Right ventricle myocardium inferior (tissue), 1 donor: ENCODE results near the gene C4orf50. TPM values are rescaled to one million over a fixed set of nuclear protein-coding genes. Genes with fewer than 3 reads are reported as not detected.
"Not testable (repeated sequence)": the region's sequence is repeated elsewhere in the genome, so short reads cannot be mapped to it uniquely, and the experiment has no call there.

ENCODE experiments used
- ATAC-seq: fragments of 200-7000 bp; cut with Tn5 transposase; one replicate; pipeline ENCODE4 v1.9.1; 2020; ENCODE audit warnings: mild to moderate bottlenecking, moderate library complexity
- DNase-seq: peaks from one replicate; pipeline ENCODE4 v3.0.0; 2021; ENCODE audit errors: missing footprints
- intact Hi-C: fragments of 100-400 bp; cut with DNase I; formaldehyde crosslinking; loops from one replicate; pipeline ENCODE4 v1.11.0; 2022
- total RNA-seq: library from RNA; stranded (reverse); fragmentation: NEBNext Ultra II Directional; extraction: Animal tissue kit (Norgen Biotek cat#: 25700); gene quantifications from one replicate; pipeline ENCODE4 v1.2.1, GENCODE V29; 2021
- donor health status: DM: no; HTN: yes; CAD: no; lungs with severe emphysema.

The C4orf50 gene
- total RNA-seq, 1 donor from 2014 or later: not detected

- no peak for DNase-seq
- no peak for ATAC-seq
- intact Hi-C loops: no loop called here
Observed at GRCh38 chr4:5959211-5959982, 58.8 kb downstream of the C4orf50 start.

GRCh38 chr4:5958199-5958735, 60.0 kb downstream of the C4orf50 start:
- intact Hi-C loops: no loop called here
- ATAC-seq: no peak
- no peak for DNase-seq

- intact Hi-C loops: no loop called here
- DNase-seq (no peak), ATAC-seq (no peak)
Observed at GRCh38 chr4:5957076-5957475, 61.2 kb downstream of the C4orf50 start.

GRCh38 chr4:5956285-5957021, 61.8 kb downstream of the C4orf50 start:
- intact Hi-C loops: no loop called here
- ATAC-seq: no peak
- DNase-seq: no peak

GRCh38 chr4:5955856-5956255, 62.4 kb downstream of the C4orf50 start:
- ATAC-seq (no peak), DNase-seq (no peak)

GRCh38 chr4:5955201-5955821, 62.9 kb downstream of the C4orf50 start:
- DNase-seq (no peak), ATAC-seq (no peak)
- intact Hi-C loops: no loop called here

More at GRCh38 chr4:5955856-5956255, 62.4 kb downstream of the C4orf50 start:
- intact Hi-C loops: no loop called here

- DNase-seq (no peak), ATAC-seq (no peak)
- intact Hi-C loops: no loop called here
Observed at GRCh38 chr4:5954056-5954760, 64.0 kb downstream of the C4orf50 start.

- ATAC-seq (no peak), DNase-seq (no peak)
- intact Hi-C loops: no loop called here
Observed at GRCh38 chr4:5952975-5953951, 65.0 kb downstream of the C4orf50 start.

GRCh38 chr4:5952286-5952974, 65.8 kb downstream of the C4orf50 start:
- intact Hi-C loops: no loop called here
- ATAC-seq (no peak), DNase-seq (no peak)

GRCh38 chr4:5946653-5947052, 71.6 kb downstream of the C4orf50 start:
- ATAC-seq: not testable (repeated sequence)

GRCh38 chr4:5945936-5946335, 72.3 kb downstream of the C4orf50 start:
- no peak for ATAC-seq
- no peak for DNase-seq

More at GRCh38 chr4:5946653-5947052, 71.6 kb downstream of the C4orf50 start:
- DNase-seq, intact Hi-C loops: not testable (repeated sequence)

GRCh38 chr4:5945171-5945570, 73.1 kb downstream of the C4orf50 start:
- DNase-seq (no peak), ATAC-seq (no peak)
- intact Hi-C loops: no loop called here

More at GRCh38 chr4:5945936-5946335, 72.3 kb downstream of the C4orf50 start:
- intact Hi-C loops: no loop called here

- intact Hi-C loops: no loop called here
- no peak for DNase-seq
- no peak for ATAC-seq
Observed at GRCh38 chr4:5943561-5943960, 74.7 kb downstream of the C4orf50 start.

GRCh38 chr4:5942947-5943346, 75.3 kb downstream of the C4orf50 start:
- DNase-seq (no peak), ATAC-seq (no peak)
- intact Hi-C loops: no loop called here

- DNase-seq (no peak), ATAC-seq (no peak)
- intact Hi-C loops: no loop called here
Observed at GRCh38 chr4:5941601-5942000, 76.6 kb downstream of the C4orf50 start.

GRCh38 chr4:5940470-5941203, 77.6 kb downstream of the C4orf50 start:
- no peak for DNase-seq

More at GRCh38 chr4:5940470-5941203, 77.6 kb downstream of the C4orf50 start:
- intact Hi-C loops: no loop called here
- ATAC-seq: no peak
